Stimulated activated CD8-positive, alpha-beta memory T cell treated with anti-CD3 and anti-CD28 coated beads, Interleukin-12 subunit alpha, Interleukin-12 subunit beta, amount 100 ng/mL, for 1 hour (primary cell): ENCODE results near the gene PKMYT1.
"Not testable (repeated sequence)": the region's sequence is repeated elsewhere in the genome, so short reads cannot be mapped to it uniquely, and the experiment has no call there.

ENCODE experiments used
- DNase-seq: peaks from one replicate; pipeline ENCODE4 v3.0.0-alpha.2; 2020; ENCODE audit warnings: low read depth

The PKMYT1 gene

GRCh38 chr16:2959206-2959605, 21.0 kb downstream of the PKMYT1 start:
- DNase-seq, result no peak

DNA sequence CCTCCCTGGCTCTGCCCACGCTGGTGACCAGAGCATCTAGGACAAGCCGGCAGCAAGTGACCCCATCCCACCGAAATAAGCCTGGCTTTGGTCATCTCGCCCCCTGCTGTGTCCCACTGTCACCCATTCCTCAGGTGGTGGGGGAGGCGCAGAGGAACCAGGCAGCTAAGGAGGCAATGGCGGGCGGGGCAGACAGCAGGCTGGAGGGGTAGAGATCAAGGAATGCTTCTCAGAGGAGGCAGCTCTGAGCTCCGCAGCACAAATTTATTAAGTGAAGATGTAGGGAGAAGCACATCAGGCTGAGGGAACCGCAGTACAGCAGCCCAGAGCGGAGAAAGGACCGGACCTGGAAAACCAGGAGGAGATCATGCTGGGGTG, 23.7 kb downstream of the PKMYT1 start:
- no peak for DNase-seq

GRCh38 chr16:2955779-2956578, 24.3 kb downstream of the PKMYT1 start:
- no peak for DNase-seq

GRCh38 chr16:2955438-2955778, 24.8 kb downstream of the PKMYT1 start:
- DNase-seq, result no peak

GRCh38 chr16:2954656-2955381, 25.4 kb downstream of the PKMYT1 start:
- no peak for DNase-seq

GRCh38 chr16:2953706-2954627, 26.3 kb downstream of the PKMYT1 start:
- no peak for DNase-seq

- no peak for DNase-seq
Observed at GRCh38 chr16:2952679-2953078, 27.6 kb downstream of the PKMYT1 start.

- no peak for DNase-seq
Observed at GRCh38 chr16:2950773-2951172, 29.5 kb downstream of the PKMYT1 start.

DNA sequence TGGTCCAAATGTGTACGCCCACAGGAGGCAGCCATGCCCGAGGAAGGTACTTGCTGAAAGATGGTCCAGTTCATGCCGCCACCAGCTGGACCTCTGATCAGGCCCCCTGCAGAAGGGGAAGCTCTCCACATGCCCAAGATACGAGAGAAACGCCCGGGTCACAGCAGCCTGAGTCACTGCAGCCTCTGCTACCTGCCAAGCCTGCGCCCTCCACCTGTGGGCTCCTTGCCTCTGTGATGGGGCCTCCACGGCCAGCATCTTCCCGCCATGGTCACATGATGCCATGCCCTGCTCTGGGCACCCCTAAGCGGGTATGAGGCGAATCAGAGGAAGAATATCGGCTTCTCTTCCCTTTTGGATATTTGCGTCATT, 29.9 kb downstream of the PKMYT1 start:
- no peak for DNase-seq

GRCh38 chr16:2949705-2950352, 30.4 kb downstream of the PKMYT1 start:
- no peak for DNase-seq

- no peak for DNase-seq
Observed at GRCh38 chr16:2948807-2949704, 31.2 kb downstream of the PKMYT1 start.

DNA sequence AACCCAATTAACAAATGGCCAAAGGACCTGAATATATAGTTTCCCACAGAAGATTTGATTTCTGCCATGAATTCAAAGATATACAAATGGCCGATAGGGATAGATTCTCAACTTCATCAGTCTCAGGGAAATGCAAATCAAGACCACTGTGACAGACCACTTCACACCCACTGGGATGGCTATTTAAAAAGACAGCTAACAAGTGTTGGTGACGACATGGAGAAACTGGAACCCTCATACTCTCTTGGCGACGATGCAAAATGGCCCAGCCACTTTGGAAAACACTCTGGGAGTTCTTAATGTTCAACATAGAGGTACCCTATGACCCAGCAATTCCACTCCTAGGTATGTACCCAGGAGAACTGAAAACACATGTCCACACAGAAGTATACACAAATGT, 33.6 kb downstream of the PKMYT1 start:
- no peak for DNase-seq

- DNase-seq, result not testable (repeated sequence)
Observed at GRCh38 chr16:2943716-2944115, 36.5 kb downstream of the PKMYT1 start.

- DNase-seq, result no peak
Observed at GRCh38 chr16:2942045-2942444, 38.2 kb downstream of the PKMYT1 start.

DNA sequence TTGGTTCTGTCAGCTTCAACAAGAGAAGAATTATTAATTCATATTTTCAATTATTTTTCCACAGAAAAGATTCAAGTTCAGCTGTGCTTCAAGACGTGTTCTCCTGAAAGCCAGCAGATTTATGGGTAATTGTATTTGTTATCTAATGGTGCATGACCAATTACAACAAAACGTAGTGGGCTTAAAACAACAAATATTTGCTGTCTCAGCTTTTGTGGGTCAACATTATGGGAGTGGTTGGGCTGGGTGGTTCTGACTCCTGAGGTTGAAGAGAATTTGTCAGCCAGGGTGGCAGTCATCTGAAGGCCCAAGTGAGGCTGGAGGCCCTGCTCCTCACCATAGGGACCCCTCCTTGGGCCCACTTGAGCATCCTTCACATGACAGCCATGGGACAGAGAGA, 40.3 kb downstream of the PKMYT1 start:
- DNase-seq, result no peak

- DNase-seq, result no peak
Observed at GRCh38 chr16:2938206-2938605, 42.0 kb downstream of the PKMYT1 start.

GRCh38 chr16:2937170-2937569, 43.1 kb downstream of the PKMYT1 start:
- no peak for DNase-seq

- DNase-seq, result no peak
Observed at GRCh38 chr16:2936436-2937011, 43.7 kb downstream of the PKMYT1 start.

DNA sequence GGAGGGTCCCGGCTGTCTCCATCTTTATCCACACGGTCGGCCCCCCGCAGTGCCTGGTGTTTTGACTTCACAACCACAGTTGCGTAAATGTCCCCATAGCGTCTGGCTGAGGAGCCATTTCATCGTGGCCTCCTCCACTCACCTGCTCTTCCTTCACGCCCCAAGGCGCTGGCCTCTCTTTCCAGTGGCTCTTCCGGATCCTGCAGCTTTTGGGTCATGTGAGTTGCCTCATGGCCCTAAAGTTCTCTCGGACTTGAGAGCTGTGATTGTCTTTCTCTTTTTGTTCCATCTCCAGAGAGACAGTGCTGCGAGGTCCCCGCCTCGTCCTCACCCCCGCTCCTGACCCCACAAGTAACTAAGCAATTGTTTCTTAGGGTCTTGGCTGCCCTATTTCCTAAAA, 45.8 kb downstream of the PKMYT1 start:
- DNase-seq, result no peak

GRCh38 chr16:2933701-2934100, 46.5 kb downstream of the PKMYT1 start:
- DNase-seq, result no peak

GRCh38 chr16:2933136-2933535, 47.1 kb downstream of the PKMYT1 start:
- no peak for DNase-seq
